KBM-7 (cell line): Measurements from ENCODE around the gene EIPR1.
"Not testable (repeated sequence)": the region's sequence is repeated elsewhere in the genome, so short reads cannot be mapped to it uniquely, and the experiment has no call there.

Experiments used
- DNase-seq: peaks from one replicate; pipeline ENCODE4 v3.0.0-alpha.2; 2015
- in situ Hi-C: fragments of 300-500 bp; cut with MboI; formaldehyde crosslinking; loops from 2 replicates; pipeline ENCODE4 v1.14.3; 2020; ENCODE audit warnings: low sequenced_read_pairs, low pct_unique_long_range_greater_than_20kb, mixed read lengths

The EIPR1 gene

DNA sequence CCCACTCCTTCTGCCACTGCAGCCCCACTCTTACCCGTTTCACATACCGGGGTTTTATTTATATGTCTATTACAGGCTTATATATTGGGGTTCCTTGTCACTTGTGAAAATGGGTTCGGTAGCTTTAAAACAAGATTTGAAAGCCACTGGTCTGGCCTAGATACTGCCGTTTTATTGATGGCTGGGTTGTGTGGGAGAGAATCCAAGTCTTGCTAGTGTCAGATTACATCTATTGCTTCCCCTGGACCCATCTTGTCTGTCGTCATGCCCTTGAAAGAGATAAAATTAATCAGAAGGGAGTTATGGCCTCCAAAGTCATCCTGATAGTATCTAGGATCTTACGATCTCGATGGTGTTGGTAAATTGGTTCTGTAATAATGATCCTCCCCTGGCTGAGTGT, 79.4 kb downstream of the EIPR1 start:
- DNase-seq = no peak
- in situ Hi-C loops = no loop called here

GRCh38 chr2:3297523-3297922, 80.1 kb downstream of the EIPR1 start:
- in situ Hi-C loops = no loop called here
- DNase-seq = no peak

- DNase-seq = no peak
- in situ Hi-C loops = no loop called here
These were observed 81.2 kb downstream of the EIPR1 start for GRCh38 chr2:3296182-3296972.

GRCh38 chr2:3294493-3294892, 83.1 kb downstream of the EIPR1 start:
- in situ Hi-C loops = no loop called here
- DNase-seq = no peak

- in situ Hi-C loops = no loop called here
- DNase-seq = no peak
These were observed 83.5 kb downstream of the EIPR1 start for GRCh38 chr2:3294069-3294468.

DNA sequence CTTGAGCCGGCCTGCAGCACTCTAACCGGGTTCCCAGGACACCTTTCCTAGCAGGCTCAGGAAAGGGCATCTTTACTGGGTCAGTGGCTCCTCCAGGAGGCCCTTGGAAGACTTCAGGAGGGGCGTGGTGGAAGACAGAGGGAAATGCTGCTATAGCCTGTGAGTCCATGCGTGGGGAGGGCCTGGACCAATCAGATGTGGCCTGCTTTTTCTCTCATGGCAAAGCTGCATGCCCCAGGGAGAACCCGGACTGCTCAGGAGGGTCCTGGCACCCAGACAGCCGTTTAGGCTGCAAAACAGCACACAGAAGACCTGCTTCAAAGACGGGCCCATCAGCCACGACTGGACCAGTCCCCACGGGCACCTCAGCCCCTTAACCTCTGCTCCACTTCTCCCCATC, 84.4 kb downstream of the EIPR1 start:
- DNase-seq = no peak
- in situ Hi-C loops = no loop called here

GRCh38 chr2:3292416-3292815, 85.2 kb downstream of the EIPR1 start:
- DNase-seq = no peak
- in situ Hi-C loops = no loop called here

GRCh38 chr2:3291750-3292149, 85.9 kb downstream of the EIPR1 start:
- in situ Hi-C loops = no loop called here
- DNase-seq = no peak

GRCh38 chr2:3291113-3291512, 86.5 kb downstream of the EIPR1 start:
- DNase-seq = no peak
- in situ Hi-C loops = no loop called here

DNA sequence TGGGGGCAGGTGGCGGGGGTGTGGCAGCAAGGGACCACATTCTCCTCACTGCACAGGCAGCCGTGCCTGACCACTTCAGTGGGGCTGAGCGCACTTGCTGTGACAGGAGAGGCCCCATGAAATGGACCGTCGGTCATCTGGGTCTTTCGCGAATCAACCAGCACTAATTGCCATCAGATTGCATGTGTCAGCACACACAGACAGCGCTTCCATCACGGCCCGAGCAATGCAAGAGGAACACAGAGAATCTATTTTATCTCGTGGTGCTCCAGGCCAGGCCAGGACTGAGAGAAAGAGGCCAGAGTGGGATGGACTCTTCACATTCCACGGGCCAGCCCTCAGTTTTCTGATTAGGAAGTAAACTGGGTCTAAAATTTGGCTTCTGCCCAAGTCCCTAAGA, 87.0 kb downstream of the EIPR1 start:
- in situ Hi-C loops = no loop called here
- DNase-seq = no peak

GRCh38 chr2:3289971-3290370, 87.6 kb downstream of the EIPR1 start:
- in situ Hi-C loops = no loop called here
- DNase-seq = no peak

DNA sequence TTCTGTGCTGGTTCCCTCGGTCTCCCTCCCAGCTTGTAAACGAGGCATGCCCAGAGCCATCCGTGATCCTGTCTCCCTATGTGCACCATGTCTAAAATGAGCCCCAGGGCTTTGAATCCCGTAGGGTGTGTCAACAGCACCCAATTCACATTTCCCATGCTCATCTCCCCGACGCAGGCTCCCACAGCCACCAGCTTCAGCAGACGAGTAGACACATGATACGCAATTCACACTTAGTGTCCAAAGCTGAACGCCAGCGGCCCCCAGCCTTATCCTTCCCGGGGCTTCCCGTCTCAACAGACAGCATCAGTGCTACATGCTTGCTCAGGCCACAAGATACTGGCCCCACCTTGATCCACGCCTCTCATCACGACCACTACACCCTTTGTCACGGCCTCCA, 88.1 kb downstream of the EIPR1 start:
- no peak for DNase-seq
- in situ Hi-C loops = no loop called here

DNA sequence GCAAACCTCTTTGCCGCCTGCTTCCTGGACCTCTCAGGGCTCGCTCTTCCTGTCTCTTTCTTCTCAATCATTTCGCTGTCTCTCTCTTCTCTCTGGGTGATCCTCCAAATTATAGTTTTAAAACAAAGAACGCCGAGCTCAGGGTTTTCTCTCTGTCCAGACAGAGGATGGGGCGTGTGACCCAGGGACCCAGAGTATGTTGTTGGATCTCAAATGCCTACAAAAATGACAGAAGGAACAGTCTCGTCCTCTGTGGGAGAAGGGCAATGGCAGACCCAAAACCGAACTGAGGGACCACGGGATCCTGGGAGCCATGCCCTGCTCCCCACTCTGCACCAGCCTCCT, 88.5 kb downstream of the EIPR1 start:
- in situ Hi-C loops = no loop called here
- no peak for DNase-seq

DNA sequence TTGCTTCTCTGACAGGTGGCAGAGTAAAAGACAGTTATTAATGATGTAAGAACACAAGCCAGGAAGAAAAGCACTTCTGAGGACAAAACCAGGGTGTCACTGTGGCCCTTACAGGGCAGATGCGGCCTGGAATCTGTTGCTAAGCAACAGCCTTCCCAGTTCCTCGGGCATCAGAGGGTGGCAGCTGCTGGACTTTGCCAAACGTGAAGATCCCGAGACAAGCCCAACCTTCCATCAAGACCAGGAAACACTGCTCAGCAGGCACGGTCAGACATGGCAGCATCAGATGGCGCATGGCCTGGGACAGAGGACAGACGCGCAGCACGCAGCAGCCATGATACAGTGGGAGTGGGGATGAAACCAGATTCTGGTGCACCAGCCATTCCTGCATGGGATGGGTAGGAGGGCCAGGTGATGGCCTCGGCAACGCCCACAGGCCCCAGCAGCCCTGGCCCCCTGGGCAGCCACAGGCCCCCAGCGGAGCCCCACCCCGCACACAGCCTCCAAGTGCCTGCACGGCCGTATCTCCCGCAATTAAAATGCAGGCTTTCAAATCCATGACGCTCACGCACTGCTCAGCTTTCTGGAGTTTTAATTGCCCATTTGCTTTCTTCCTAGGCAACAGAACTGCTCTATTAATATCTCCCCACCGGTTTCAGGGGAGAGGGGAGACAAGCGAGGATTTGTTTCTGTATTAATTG, 89.0 kb downstream of the EIPR1 start:
- in situ Hi-C loops = no loop called here
- DNase-seq = no peak

DNA sequence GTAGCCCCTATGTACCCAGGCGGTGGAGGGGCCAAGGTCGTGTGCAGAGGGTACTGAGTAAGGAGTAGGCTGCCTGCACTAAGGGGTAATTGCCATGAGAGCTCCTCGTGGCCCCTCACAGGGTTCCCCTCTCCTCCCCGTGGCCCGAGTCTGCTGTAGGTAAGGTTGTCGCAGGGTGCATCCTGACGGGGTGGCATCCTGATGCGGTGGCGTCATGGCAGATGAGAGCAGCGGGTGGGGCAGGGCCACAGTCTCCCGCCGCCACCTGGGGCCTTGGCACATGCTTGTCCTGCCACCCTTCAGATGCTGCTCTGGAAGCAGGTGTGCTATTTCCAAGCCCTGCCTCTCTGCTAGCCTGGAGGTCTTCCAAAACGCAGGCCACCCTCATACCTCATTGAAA, 89.7 kb downstream of the EIPR1 start:
- in situ Hi-C loops = no loop called here
- DNase-seq = no peak

DNA sequence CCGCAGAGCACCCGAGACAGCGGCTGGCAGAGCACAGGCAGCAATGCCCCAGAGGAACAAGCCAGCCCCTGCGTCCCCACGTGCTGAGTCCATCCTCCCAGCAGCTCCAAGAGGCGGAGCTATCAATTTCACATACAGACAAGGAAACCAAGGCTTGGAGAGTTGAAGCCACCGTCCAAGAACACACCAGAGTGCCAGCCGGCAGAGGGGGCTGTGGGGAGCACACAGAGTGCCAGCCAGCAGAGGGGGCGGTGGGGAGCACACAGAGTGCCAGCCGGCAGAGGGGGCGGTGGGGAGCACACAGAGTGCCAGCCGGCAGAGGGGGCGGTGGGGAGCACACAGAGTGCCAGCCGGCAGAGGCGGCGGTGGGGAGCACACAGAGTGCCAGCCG, 91.0 kb downstream of the EIPR1 start:
- DNase-seq, in situ Hi-C loops: not testable (repeated sequence)

DNA sequence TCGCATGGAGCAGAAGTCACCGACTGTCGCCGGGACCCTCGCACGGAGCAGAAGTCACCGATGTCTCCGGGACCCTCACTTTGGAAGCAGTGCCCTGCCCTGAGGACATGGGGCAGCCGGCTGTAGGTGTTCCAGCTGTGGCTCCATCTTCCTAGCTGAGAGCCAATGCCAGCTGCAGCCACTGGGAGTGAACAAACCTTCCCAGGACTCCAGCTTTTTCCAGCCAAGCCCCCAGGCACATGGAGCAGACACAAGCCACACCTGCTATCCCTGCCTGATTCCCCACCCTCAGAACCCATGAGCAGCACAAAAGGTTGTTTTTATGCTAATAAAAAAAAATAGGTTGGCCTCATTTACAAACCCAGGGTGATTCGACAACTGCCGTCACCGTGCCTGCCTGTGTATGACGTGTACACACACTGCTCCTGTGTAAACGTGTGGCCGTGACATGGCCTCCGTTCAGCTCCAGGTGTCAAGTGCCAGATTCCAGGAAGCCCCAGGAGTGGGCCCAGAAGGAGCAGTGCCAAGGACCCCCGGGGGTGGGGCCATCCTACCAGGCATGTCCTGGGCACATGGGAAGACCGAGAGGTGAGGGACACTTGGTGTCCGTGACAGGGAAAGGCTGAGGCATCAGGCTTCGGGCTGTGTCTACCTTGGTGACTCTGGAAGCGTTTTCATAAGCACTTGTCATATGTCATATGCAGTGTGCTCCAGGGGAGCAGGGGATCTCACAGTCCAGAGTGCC, 91.5 kb downstream of the EIPR1 start:
- in situ Hi-C loops = no loop called here
- no peak for DNase-seq

- in situ Hi-C loops = no loop called here
These were observed 92.7 kb downstream of the EIPR1 start for GRCh38 chr2:3284657-3285630.

More at GRCh38 chr2:3284657-3285630, 92.7 kb downstream of the EIPR1 start:
- DNase-seq = no peak
